Limb (tissue), 2 donors: Measurements from ENCODE around the gene NUP37.
"Not testable (repeated sequence)": the region's sequence is repeated elsewhere in the genome, so short reads cannot be mapped to it uniquely, and the experiment has no call there.

Experiments
- DNase-seq, 2 donors: peaks; one replicate each; pipeline ENCODE4 v3.0.0-alpha.2; 2016; ENCODE audit errors: extremely low spot score in 2 of 2

NUP37 gene

GRCh38 chr12:102119674-102120563, at the start of gene NUP37, which contains the start of gene PARPBP:
Gene NUP37, minus strand, starts transcription at chr12:102120114. Its CDS starts 1,596 bp downstream, at chr12:102118518.
Gene PARPBP, plus strand, starts transcription at chr12:102120183. Its CDS starts 3,706 bp downstream, at chr12:102123889.
- peak; percentile 89 to 94 for DNase-seq

GRCh38 chr12:102167821-102168604, 48.1 kb upstream of the NUP37 start:
- DNase-seq = no peak

- DNase-seq = no peak
Observed at GRCh38 chr12:102163383-102163782, 43.5 kb upstream of the NUP37 start.

DNA sequence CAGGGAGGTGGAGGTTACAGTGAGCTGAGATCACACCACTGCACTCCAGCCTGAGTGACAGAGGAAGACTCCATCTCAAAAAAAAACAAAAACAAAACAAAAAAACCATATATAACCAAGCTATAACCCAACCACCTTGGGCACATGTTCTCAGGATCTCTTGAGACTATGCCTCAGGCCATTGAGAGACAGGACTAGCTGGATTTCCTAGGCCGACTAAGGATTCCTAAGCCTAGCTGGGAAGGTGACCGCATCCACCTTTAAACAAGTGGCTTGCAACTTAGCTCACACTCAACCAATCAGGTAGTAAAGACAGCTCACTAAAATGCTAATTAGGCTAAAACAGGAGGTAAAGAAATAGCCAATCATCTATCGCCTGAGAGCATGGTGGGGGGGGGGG, 35.3 kb upstream of the NUP37 start:
- DNase-seq = not testable (repeated sequence)

- DNase-seq = not testable (repeated sequence)
Observed at GRCh38 chr12:102147062-102147587, 27.2 kb upstream of the NUP37 start.

GRCh38 chr12:102144221-102144620, 24.3 kb upstream of the NUP37 start:
- DNase-seq = no peak

DNA sequence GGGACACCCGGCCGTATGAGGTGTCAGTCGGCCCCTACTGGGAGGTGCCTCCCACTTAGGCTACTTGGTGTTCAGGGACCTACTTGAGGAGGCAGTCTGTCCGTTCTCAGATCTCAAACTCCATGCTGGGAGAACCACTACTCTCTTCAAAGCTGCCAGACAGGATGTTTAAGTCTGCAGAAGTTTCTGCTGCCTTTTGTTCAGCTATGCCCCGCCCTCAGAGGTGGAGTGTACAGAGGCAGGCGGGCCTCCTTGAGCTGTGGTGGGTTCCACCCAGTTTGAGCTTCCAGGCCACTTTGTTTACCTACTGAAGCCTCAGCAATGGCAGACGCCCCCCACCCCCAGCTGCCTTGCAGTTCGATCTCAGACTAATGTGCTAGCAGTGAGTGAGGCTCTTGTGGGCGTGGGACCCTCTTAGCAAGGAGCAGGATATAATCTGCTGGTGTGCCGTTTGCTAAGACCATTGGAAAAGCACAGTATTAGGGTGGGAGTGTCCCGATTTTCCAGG, 23.0 kb upstream of the NUP37 start:
- not testable (repeated sequence) for DNase-seq

- not testable (repeated sequence) for DNase-seq
Observed at GRCh38 chr12:102137619-102138018, 17.7 kb upstream of the NUP37 start.

GRCh38 chr12:102131442-102131841, 11.5 kb upstream of the NUP37 start:
- DNase-seq = not testable (repeated sequence)

GRCh38 chr12:102130720-102131119, 10.8 kb upstream of the NUP37 start:
- not testable (repeated sequence) for DNase-seq

DNA sequence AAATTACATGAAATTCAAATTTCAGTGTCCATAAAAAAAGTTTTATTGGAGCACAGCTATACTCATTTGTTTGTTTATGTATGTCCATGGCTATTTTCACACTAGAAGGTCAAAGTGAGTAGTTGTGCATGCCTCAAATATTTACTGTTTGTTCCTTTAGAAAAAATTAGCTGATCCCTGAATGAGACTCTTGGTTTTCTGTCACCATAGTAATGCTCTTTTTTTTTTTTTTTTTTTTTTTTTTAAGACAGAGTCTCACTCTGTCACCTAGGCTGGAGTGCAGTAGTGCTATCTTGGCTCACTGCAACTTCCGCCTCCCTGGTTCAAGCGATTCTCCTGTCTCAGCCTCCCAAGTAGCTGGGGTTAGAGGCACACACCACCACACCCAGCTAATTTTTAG, 1.4 kb upstream of the NUP37 start:
- not testable (repeated sequence) for DNase-seq

DNA sequence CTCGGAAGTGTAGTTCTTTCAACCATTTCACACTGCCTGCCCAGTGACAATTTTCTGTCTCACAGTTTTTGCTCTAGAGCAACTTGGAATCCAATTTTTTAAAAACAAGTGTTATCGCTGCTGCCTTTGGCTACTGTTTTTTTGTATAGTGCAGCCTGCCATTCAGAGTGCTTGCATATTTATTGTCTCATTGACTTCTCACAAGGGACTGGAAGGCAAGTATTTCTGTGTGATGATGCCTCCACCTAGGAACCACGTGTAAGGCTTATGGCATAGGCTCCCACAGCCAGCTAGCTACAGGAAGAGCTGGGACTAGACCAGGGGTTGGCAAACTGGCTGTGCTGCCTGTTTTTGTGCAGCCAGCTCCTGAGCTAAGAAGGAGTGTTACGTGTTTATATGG, 972 bp upstream of the NUP37 start:
- no peak for DNase-seq

GRCh38 chr12:102120564-102120873, 605 bp upstream of the NUP37 start:
- no peak for DNase-seq

DNA sequence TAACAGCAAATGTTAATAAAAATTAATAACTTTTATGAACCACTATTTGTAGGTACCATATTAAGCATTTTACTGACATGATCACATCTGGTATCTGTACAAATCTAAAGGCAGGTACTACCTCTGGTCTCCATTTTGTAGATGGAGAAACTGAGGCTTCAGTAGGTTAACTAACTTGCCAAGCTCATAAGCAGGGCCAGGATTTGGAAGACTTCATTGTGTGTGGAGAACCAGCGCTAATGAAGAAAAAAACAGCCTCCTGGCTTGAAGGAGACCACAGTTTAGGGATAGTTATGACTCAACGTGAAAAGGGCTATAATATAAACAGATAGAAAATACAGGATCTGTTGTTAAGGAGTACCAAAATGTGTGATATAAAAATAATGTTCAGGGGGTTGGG, 1.0 kb downstream of the NUP37 start:
- DNase-seq = no peak

GRCh38 chr12:102116392-102116791, 3.5 kb downstream of the NUP37 start:
- no peak for DNase-seq

DNA sequence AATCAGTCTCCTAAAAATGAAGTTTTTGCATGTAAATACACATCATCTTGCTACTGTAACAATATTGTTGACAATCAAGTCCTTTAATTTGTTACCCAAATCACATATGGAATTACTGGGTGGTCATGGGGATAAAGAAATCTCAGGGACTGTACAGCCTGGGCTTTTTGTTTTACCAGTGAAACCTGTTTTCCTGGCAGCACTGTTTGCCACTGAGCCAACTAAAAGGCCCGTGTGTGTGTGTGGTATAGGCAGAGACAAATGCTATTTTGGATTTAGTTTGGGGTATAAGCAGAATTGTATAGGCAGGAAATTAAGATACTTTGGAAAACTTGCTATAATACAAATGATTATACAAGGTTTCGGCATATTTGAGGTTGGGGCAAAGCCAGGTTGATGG, 5.7 kb downstream of the NUP37 start:
- no peak for DNase-seq

DNA sequence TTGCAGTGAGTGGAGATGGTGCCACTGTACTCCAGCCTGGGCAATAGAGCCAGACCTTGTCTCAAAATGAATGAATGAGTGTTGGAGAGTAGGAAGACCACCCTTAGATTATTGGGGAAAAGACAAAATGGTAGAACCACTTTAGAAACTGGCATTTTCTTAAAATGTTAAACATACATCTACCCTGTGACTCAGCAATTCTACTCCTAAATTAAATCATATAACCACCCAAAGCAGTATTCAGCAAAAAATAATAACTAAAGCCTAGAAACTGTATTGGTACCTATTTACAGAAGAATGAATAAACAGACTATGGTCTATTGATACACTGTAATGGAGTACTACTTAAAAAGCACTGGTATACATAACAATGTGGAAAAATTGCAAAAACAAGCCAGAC, 9.1 kb downstream of the NUP37 start:
- DNase-seq = no peak

DNA sequence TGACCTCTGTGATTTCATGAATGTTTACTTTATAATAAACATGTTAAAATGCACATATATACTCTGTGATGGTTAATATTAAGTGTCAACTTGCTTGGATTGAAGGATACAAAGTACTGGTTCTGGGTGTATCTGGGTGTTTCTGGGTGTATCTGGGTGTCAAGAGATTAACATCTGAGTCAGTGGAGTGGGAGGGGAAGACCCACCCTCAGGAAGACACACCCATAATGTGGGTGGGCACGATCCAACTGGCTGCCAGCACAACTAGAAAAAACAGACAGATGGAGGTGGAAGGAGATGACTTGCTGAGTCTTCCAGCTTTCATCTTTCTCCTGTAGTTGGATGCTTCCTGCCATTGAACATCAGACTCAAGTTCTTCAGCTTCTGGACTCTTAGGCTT, 11.9 kb downstream of the NUP37 start:
- no peak for DNase-seq

GRCh38 chr12:102106905-102107304, 13.0 kb downstream of the NUP37 start:
- DNase-seq = no peak

DNA sequence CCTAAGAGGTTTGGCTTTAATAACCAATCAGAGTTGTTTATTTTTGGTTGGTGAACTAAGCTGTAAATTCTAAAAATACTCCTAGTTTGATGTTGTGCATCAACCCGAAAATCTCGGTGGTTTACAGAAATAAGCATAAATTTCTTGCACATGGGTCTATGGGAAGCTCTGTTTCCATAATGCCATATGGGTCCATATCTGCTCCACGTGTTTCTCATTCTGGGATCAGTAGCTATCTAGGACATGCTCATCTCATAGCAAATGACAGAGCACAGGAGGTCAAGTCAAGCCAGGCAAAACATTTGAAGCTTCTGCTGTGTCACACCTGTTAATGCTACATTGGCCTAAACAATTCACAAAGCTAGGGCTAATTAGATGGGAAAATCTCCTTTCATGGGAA, 23.1 kb downstream of the NUP37 start:
- no peak for DNase-seq

GRCh38 chr12:102095677-102096263, 24.1 kb downstream of the NUP37 start:
- peak in 1 of 2 donors; percentile 21 for DNase-seq

- peak in 1 of 2 donors; percentile 24 for DNase-seq
Observed at GRCh38 chr12:102093319-102093718, 26.6 kb downstream of the NUP37 start.
